Choroid plexus epithelial cell (primary cell): ENCODE measurements around the gene RTN4R.
A peak's percentile ranks its signal among the peaks of the same experiment; 100 is the strongest.

Experiments
- DNase-seq: peaks from one replicate; pipeline ENCODE4 v3.0.0-alpha.2; 2010; ENCODE audit warnings: low read depth
- H3K4me3 ChIP-seq: 2 replicates; pipeline ENCODE4 v1.5.1; 2011; ENCODE audit warnings: low read depth, mild to moderate bottlenecking, control low read depth, low read length, moderate library complexity
- CTCF ChIP-seq: conservative IDR thresholded peaks from 2 replicates; pipeline ENCODE4 v1.5.1; 2011; ENCODE audit warnings: low read depth, mild to moderate bottlenecking, control low read depth, inconsistent platforms, low read length, moderate library complexity

The RTN4R gene

GRCh38 chr22:20203552-20204201 is 64.4 kb downstream of the RTN4R start:
- no peak for TF ChIP-seq CTCF
- peak; percentile 8 for DNase-seq
- H3K4me3 ChIP-seq = no peak overlapping the region

GRCh38 chr22:20203142-20203551 is 65.0 kb downstream of the RTN4R start:
- DNase-seq = no peak
- H3K4me3 ChIP-seq = no peak overlapping the region
- TF ChIP-seq CTCF = no peak

- DNase-seq = no peak
- no peak for TF ChIP-seq CTCF
- no peak overlapping the region for H3K4me3 ChIP-seq
These were observed 66.2 kb downstream of the RTN4R start for GRCh38 chr22:20201837-20202392.

- no peak overlapping the region for H3K4me3 ChIP-seq
- TF ChIP-seq CTCF = no peak
- DNase-seq = no peak
These were observed 68.2 kb downstream of the RTN4R start for GRCh38 chr22:20199906-20200305.

GRCh38 chr22:20199413-20199842 is 68.7 kb downstream of the RTN4R start:
- TF ChIP-seq CTCF = no peak
- no peak overlapping the region for H3K4me3 ChIP-seq
- no peak for DNase-seq

GRCh38 chr22:20198557-20199319 is 69.4 kb downstream of the RTN4R start:
- no peak overlapping the region for H3K4me3 ChIP-seq
- TF ChIP-seq CTCF = no peak
- no peak for DNase-seq
